ENCODE measurements around the gene NHSL2.

The NHSL2 gene

GRCh38 chrX:72041176-72041575 is 130.5 kb downstream of the NHSL2 start:
- Mint-ChIP-seq H3K4me1 (no peaks in the 10 kb centered on the region), H3K27me3 (peaks cover 30 to 38% of the 10 kb centered on the region in 2 donors), H3K27ac (no peak overlapping the region), H3K36me3 (peaks cover 2 to 5% of the 10 kb centered on the region in 2 donors), H3K9me3 (peaks cover 4 to 6% of the 10 kb centered on the region in 2 donors), H3K4me3 (no peak overlapping the region)
- no peak for ATAC-seq (replicated peaks)
- no peak for DNase-seq

- no peaks in the 10 kb centered on the region for H3K9me3 Mint-ChIP-seq
- no peaks in the 10 kb centered on the region for H3K36me3 Mint-ChIP-seq
- no peaks in the 10 kb centered on the region for H3K4me1 Mint-ChIP-seq
- H3K27me3 Mint-ChIP-seq = peaks cover 23 to 32% of the 10 kb centered on the region in 2 donors
- ATAC-seq (replicated peaks) = no peak
- DNase-seq = no peak
- H3K27ac Mint-ChIP-seq = no peak overlapping the region
- H3K4me3 Mint-ChIP-seq = no peak overlapping the region
Observed at GRCh38 chrX:72041871-72042851, 131.5 kb downstream of the NHSL2 start.

GRCh38 chrX:72042852-72043248 is 132.2 kb downstream of the NHSL2 start:
- Mint-ChIP-seq H3K4me3 (no peak overlapping the region), H3K27me3 (peaks cover 23 to 36% of the 10 kb centered on the region in 2 donors)

GRCh38 chrX:72043636-72044035 is 133.0 kb downstream of the NHSL2 start:
- Mint-ChIP-seq H3K27ac (no peak overlapping the region), H3K27me3 (peaks cover 23 to 36% of the 10 kb centered on the region in 2 donors), H3K36me3 (no peaks in the 10 kb centered on the region), H3K9me3 (peaks cover 0 to under 1% of the 10 kb centered on the region in 2 donors), H3K4me3 (no peak overlapping the region), H3K4me1 (peaks cover 0 to 2% of the 10 kb centered on the region in 2 donors)
- DNase-seq = no peak
- ATAC-seq (replicated peaks) = no peak

More at GRCh38 chrX:72042852-72043248, 132.2 kb downstream of the NHSL2 start:
- Mint-ChIP-seq H3K9me3 (no peaks in the 10 kb centered on the region), H3K4me1 (no peaks in the 10 kb centered on the region), H3K36me3 (no peaks in the 10 kb centered on the region), H3K27ac (no peak overlapping the region)
- ATAC-seq (replicated peaks) = no peak
- DNase-seq = no peak

GRCh38 chrX:72045141-72045540 is 134.5 kb downstream of the NHSL2 start:
- Mint-ChIP-seq H3K27ac (no peak overlapping the region), H3K4me3 (no peak overlapping the region), H3K27me3 (peaks cover 10 to 24% of the 10 kb centered on the region in 2 donors), H3K36me3 (no peaks in the 10 kb centered on the region), H3K9me3 (peaks cover 0 to 4% of the 10 kb centered on the region in 2 donors), H3K4me1 (peaks cover 1 to 6% of the 10 kb centered on the region in 2 donors)
- DNase-seq = no peak
- no peak for ATAC-seq (replicated peaks)

- Mint-ChIP-seq H3K9me3 (peaks cover 0 to 4% of the 10 kb centered on the region in 2 donors), H3K4me1 (peaks cover 1 to 6% of the 10 kb centered on the region in 2 donors), H3K27me3 (peaks cover 9 to 21% of the 10 kb centered on the region in 2 donors), H3K4me3 (no peak overlapping the region), H3K36me3 (no peaks in the 10 kb centered on the region), H3K27ac (no peak overlapping the region)
- ATAC-seq (replicated peaks) (no peak), DNase-seq (no peak)
Observed at GRCh38 chrX:72045552-72046277, 135.1 kb downstream of the NHSL2 start.

- H3K27me3 Mint-ChIP-seq = peaks cover 13 to 19% of the 10 kb centered on the region in 2 donors
Observed at GRCh38 chrX:72046447-72046846, 135.8 kb downstream of the NHSL2 start.

GRCh38 chrX:72048510-72049455 is 138.1 kb downstream of the NHSL2 start:
- peaks cover 1 to 6% of the 10 kb centered on the region in 2 donors for H3K4me1 Mint-ChIP-seq
- H3K9me3 Mint-ChIP-seq = peaks cover 0 to 4% of the 10 kb centered on the region in 2 donors

More at GRCh38 chrX:72046447-72046846, 135.8 kb downstream of the NHSL2 start:
- Mint-ChIP-seq H3K36me3 (no peaks in the 10 kb centered on the region), H3K9me3 (peaks cover 0 to 4% of the 10 kb centered on the region in 2 donors), H3K27ac (no peak overlapping the region), H3K4me1 (peaks cover 1 to 6% of the 10 kb centered on the region in 2 donors), H3K4me3 (no peak overlapping the region)
- DNase-seq = no peak
- no peak for ATAC-seq (replicated peaks)

GRCh38 chrX:72050011-72050410 is 139.4 kb downstream of the NHSL2 start:
- no peak overlapping the region for H3K27ac Mint-ChIP-seq
- peaks cover 1 to 6% of the 10 kb centered on the region in 2 donors for H3K4me1 Mint-ChIP-seq
- H3K36me3 Mint-ChIP-seq = no peaks in the 10 kb centered on the region
- no peak for DNase-seq
- H3K4me3 Mint-ChIP-seq = no peak overlapping the region
- H3K9me3 Mint-ChIP-seq = peaks cover 0 to 4% of the 10 kb centered on the region in 2 donors
- no peak for ATAC-seq (replicated peaks)
- H3K27me3 Mint-ChIP-seq = peaks cover 14 to 37% of the 10 kb centered on the region in 2 donors

More at GRCh38 chrX:72048510-72049455, 138.1 kb downstream of the NHSL2 start:
- Mint-ChIP-seq H3K27me3 (peaks cover 16 to 29% of the 10 kb centered on the region in 2 donors), H3K4me3 (no peak overlapping the region), H3K36me3 (no peaks in the 10 kb centered on the region), H3K27ac (no peak overlapping the region)
- ATAC-seq (replicated peaks) (no peak), DNase-seq (no peak)

GRCh38 chrX:72051589-72051988 is 140.9 kb downstream of the NHSL2 start:
- DNase-seq (no peak), ATAC-seq (replicated peaks) (no peak)
- peaks cover 14 to 32% of the 10 kb centered on the region in 2 donors for H3K27me3 Mint-ChIP-seq
- no peak overlapping the region for H3K4me3 Mint-ChIP-seq
- H3K27ac Mint-ChIP-seq = no peak overlapping the region
- H3K36me3 Mint-ChIP-seq = no peaks in the 10 kb centered on the region
- H3K9me3 Mint-ChIP-seq = peaks cover 0 to 4% of the 10 kb centered on the region in 2 donors
- peaks cover 1 to 6% of the 10 kb centered on the region in 2 donors for H3K4me1 Mint-ChIP-seq

GRCh38 chrX:72052415-72053090 is 141.9 kb downstream of the NHSL2 start:
- ATAC-seq (replicated peaks) = no peak
- Mint-ChIP-seq H3K9me3 (peaks cover 0 to 4% of the 10 kb centered on the region in 2 donors), H3K36me3 (no peaks in the 10 kb centered on the region), H3K4me1 (peaks cover 1 to 6% of the 10 kb centered on the region in 2 donors), H3K4me3 (no peak overlapping the region), H3K27me3 (peaks cover 14 to 34% of the 10 kb centered on the region in 2 donors), H3K27ac (no peak overlapping the region)
- no peak for DNase-seq

GRCh38 chrX:72053508-72053907 is 142.9 kb downstream of the NHSL2 start:
- Mint-ChIP-seq H3K4me3 (no peak overlapping the region), H3K9me3 (peaks cover 0 to 4% of the 10 kb centered on the region in 2 donors), H3K27me3 (peaks cover 14 to 33% of the 10 kb centered on the region in 2 donors), H3K4me1 (peaks cover 1 to 5% of the 10 kb centered on the region in 2 donors), H3K27ac (no peak overlapping the region), H3K36me3 (no peaks in the 10 kb centered on the region)
- DNase-seq (no peak), ATAC-seq (replicated peaks) (no peak)
